ENCODE measurements around the gene RHEBL1.

DNA sequence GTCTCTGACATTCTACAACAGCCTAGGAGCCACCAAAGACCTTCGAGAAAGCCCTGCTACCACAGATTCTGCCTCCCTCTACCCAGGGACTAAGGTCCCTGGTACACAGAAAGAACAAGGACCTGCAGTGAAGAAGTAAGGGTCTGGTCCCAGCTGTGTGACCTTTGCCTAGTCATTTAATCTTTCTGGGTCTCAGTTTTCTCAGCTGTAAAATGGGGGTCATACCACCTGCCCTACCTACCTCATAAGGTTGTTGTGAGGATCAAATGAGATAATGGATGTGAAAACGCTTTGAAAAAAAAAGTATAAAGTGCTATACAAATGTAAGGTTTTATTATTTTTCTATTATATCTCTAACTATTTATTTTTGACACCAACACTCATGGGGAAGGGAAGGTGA is 46.0 kb downstream of the RHEBL1 start:
- no peak for TF ChIP-seq POLR2A (IDR thresholded peaks at IDR 0.05)
- TF ChIP-seq, protein P1, sequence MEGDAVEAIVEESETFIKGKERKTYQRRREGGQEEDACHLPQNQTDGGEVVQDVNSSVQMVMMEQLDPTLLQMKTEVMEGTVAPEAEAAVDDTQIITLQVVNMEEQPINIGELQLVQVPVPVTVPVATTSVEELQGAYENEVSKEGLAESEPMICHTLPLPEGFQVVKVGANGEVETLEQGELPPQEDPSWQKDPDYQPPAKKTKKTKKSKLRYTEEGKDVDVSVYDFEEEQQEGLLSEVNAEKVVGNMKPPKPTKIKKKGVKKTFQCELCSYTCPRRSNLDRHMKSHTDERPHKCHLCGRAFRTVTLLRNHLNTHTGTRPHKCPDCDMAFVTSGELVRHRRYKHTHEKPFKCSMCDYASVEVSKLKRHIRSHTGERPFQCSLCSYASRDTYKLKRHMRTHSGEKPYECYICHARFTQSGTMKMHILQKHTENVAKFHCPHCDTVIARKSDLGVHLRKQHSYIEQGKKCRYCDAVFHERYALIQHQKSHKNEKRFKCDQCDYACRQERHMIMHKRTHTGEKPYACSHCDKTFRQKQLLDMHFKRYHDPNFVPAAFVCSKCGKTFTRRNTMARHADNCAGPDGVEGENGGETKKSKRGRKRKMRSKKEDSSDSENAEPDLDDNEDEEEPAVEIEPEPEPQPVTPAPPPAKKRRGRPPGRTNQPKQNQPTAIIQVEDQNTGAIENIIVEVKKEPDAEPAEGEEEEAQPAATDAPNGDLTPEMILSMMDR (IDR thresholded peaks at IDR 0.05) = no peak
- no peak for TF ChIP-seq EP300 (IDR thresholded peaks at IDR 0.05)

Data from ovary (tissue), 3 donors.